HL-60 (cell line): Measurements from ENCODE around the gene ZSCAN2.
"Not testable (repeated sequence)": the region's sequence is repeated elsewhere in the genome, so short reads cannot be mapped to it uniquely, and the experiment has no call there.

Experiments used
- DNase-seq, 2 experiments: peaks; one replicate each; pipeline ENCODE4 v3.0.0-alpha.2; 2010 to 2020; ENCODE audit warnings: low read depth in 1 of 2, low spot score in 1 of 2
- H3K27ac ChIP-seq: fragments of 250-450 bp; sonication (Bioruptor Pico); replicated peaks from 2 replicates; pipeline ENCODE4 v1.5.1; 2020; ENCODE audit warnings: mild to moderate bottlenecking, moderate library complexity
- H3K27me3 ChIP-seq: fragments of 250-450 bp; sonication (Bioruptor Pico); 2 replicates; pipeline ENCODE4 v1.5.1; 2021; ENCODE audit warnings: mild to moderate bottlenecking, moderate library complexity; ENCODE audit not compliant: insufficient read depth, poor library complexity, severe bottlenecking
- H3K4me3 ChIP-seq: replicated peaks from 2 replicates; pipeline ENCODE4 v1.5.1; 2011; ENCODE audit warnings: mild to moderate bottlenecking, control low read depth, low read length; ENCODE audit not compliant: insufficient read depth
- CTCF ChIP-seq: IDR thresholded peaks from one replicate; pipeline ENCODE4 v1.5.1; 2011; ENCODE audit warnings: low read length, control low read depth, inconsistent platforms; ENCODE audit not compliant: insufficient read depth
- GABPA ChIP-seq: IDR thresholded peaks from 2 replicates; pipeline ENCODE4 v1.6.1; 2012; ENCODE audit warnings: low read depth
- POLR2AphosphoS5 ChIP-seq: IDR thresholded peaks from 2 replicates; pipeline ENCODE4 v1.6.1; 2012; ENCODE audit warnings: low read depth
- REST ChIP-seq: IDR thresholded peaks from 2 replicates; pipeline ENCODE4 v1.6.1; 2012; ENCODE audit warnings: low read depth; ENCODE audit not compliant: insufficient replicate concordance
- SPI1 ChIP-seq: IDR thresholded peaks from 2 replicates; pipeline ENCODE4 v1.6.1; 2012; ENCODE audit warnings: low read depth, mild to moderate bottlenecking, borderline replicate concordance

Gene ZSCAN2

DNA sequence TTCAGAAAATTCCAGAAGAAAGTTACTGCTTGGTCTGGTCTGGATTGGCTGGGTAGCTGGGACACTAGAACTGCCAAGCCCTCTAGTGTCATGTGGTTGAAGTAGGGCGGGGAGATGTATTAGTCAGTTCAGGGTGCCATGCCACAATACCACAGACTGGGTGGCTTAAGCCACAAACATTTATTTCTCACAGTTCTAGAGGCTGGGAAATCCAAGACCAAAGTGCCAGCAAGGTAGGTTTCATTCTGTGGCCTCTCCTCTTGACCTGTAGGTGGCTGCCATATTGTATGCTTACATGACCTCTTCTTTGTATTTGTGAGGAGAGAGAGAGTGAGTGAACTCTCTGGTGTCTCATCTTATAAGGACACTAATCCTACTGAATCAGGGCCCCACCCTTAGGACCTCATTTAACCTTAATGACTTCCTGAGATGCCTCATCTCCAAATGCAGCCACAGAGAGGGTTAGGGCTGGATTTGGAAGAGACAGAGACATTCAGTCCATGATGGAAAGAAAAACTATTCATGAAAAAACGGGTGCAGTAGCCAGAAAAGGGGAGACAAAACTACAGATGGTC lies 18.1 kb upstream of the ZSCAN2 start:
- H3K4me3 ChIP-seq = no peak overlapping the region
- no peak overlapping the region for H3K27ac ChIP-seq
- no peak for TF ChIP-seq REST
- no peak for TF ChIP-seq GABPA
- TF ChIP-seq CTCF = no peak
- no peak for TF ChIP-seq POLR2AphosphoS5
- TF ChIP-seq SPI1 = no peak
- no peaks in the 10 kb centered on the region for H3K27me3 ChIP-seq
- DNase-seq = no peak

GRCh38 chr15:84583921-84584320 lies 16.9 kb upstream of the ZSCAN2 start:
- H3K4me3 ChIP-seq, DNase-seq, H3K27me3 ChIP-seq, H3K27ac ChIP-seq: not testable (repeated sequence)

- Histone ChIP-seq H3K27ac (no peak overlapping the region), H3K4me3 (no peak overlapping the region), H3K27me3 (no peaks in the 10 kb centered on the region)
- TF ChIP-seq REST = no peak
- no peak for TF ChIP-seq POLR2AphosphoS5
- TF ChIP-seq CTCF = no peak
- TF ChIP-seq GABPA = no peak
- no peak for TF ChIP-seq SPI1
- DNase-seq = no peak
Measured at GRCh38 chr15:84586696-84587095, 14.1 kb upstream of the ZSCAN2 start.

GRCh38 chr15:84588053-84588874 lies 12.5 kb upstream of the ZSCAN2 start:
- peak; percentile 82 to 92 for DNase-seq
- TF ChIP-seq REST = no peak
- TF ChIP-seq CTCF = peak; percentile 68
- no peak for TF ChIP-seq GABPA
- TF ChIP-seq SPI1 = no peak; the same call in 1 of the 2 replicates
- Histone ChIP-seq H3K4me3 (peak overlapping the region; percentile 26), H3K27me3 (no peaks in the 10 kb centered on the region), H3K27ac (no peak overlapping the region; the same call in 1 of the 2 replicates)
